Stimulated activated CD8-positive, alpha-beta memory T cell treated with anti-CD3 and anti-CD28 coated beads, Interleukin-4, amount 100 ng/mL, for 24 hours (primary cell): ENCODE data around the gene GLTPD2.

ENCODE experiments used
- DNase-seq: peaks from one replicate; pipeline ENCODE4 v3.0.0-alpha.2; 2020; ENCODE audit warnings: low read depth

Gene GLTPD2

GRCh38 chr17:4771519-4772234 is 17.1 kb upstream of the GLTPD2 start, which contains the start of gene TM4SF5:
Gene TM4SF5, plus strand, starts transcription at chr17:4771886. Its CDS starts 37 bp downstream, at chr17:4771923.
- DNase-seq, result no peak

DNA sequence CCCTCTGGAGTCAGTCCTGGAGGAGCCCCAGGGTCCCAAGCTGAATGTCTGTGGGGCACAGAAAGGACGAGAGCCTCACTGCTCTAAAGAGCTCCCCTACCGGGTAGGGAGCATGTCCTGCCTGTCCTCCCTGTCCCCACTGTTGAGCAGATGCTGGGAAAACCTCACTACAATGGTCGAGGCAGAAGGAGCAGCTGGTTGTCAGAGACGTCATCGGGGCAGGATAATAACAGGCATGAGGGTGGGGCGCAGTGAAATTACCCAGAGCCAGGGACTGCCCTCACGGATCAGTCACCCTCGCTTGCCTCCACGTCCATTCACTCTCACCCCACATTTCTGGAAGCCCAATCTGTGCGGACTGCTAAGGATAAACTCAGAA is 16.5 kb upstream of the GLTPD2 start:
- DNase-seq, result no peak

- DNase-seq, result no peak
Measured at GRCh38 chr17:4777969-4778760, 10.6 kb upstream of the GLTPD2 start.

- DNase-seq, result no peak
Measured at GRCh38 chr17:4780325-4780955, 8.3 kb upstream of the GLTPD2 start.

DNA sequence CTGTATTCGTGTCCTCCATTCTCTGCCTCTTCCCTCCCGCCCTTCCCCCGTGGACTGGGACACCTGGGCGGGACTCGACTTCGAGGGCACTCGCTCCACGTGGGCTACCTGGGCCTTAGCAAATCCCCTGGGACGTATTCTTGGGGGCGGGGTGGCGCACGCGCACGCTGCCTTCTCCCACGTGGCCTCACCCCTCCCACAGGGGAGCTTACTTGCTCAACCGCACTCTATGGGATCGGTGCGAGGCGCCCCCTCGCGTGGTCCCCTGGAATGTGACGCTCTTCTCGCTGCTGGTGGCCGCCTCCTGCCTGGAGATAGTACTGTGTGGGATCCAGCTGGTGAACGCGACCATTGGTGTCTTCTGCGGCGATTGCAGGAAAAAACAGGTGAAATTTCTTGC is 6.1 kb upstream of the GLTPD2 start:
- no peak for DNase-seq

DNA sequence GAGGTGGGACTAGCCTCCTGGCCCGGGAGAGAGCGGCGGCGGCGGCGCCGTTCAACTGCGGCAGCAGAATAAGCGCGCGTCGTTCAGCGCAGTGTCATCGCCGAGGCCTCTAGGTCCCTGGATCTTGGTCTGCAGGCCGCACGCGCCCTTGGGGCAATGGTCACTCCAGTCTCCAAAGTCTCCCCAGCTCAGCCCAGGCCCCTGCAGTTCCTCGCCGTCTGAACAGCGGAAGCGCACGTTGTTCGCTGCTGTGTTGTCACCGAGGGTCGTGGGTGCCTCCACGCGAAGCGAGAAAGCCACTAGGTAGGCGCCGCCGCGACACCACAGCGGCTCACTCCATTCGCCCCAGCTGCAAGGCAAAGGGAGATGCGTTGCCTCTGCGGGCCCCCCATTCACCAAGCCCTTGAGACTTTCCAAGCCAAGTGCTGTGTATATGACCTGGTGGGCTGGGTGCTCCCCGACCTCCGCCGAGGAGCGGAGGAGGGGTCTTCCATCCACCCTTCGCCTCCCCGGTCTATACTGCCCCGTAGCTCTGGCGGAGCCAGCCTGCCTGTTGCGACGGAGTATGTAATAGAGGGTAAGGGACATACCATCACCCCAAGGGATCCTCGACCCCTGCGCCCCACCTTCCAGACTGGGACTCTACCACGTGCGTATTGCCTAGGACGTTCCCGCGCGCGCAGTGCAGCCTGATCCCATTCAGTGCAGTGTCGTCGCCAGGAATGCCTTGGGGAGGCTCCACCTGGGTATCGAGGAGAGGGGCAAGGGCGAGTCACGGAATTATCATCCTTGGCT is 3.3 kb upstream of the GLTPD2 start:
- DNase-seq, result no peak

DNA sequence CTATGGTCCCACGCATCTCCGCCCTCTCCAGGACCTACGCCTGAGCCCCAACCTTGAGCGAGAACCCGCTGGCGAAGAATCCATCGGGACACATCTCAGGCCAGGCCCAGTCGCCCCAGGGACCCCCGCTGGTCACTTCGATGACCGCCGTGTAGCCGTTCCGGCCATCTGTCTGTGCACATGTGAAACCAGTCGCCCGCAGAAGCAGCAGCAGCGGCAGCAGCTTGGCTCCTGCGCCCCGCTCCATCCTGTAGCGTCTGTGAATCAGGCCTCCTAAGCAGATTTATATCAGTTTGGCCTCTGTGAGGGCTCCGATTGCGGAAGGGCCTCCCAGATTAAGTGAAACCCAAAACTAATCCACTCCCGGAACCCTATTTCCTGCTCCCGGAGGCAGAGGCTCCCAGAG is 2.7 kb upstream of the GLTPD2 start, which contains the start of gene VMO1:
TSS of gene VMO1 (minus strand) at position 259 of the 406 bp plus-strand sequence. CDS start at position 247, 12 bp downstream.
- no peak for DNase-seq

DNA sequence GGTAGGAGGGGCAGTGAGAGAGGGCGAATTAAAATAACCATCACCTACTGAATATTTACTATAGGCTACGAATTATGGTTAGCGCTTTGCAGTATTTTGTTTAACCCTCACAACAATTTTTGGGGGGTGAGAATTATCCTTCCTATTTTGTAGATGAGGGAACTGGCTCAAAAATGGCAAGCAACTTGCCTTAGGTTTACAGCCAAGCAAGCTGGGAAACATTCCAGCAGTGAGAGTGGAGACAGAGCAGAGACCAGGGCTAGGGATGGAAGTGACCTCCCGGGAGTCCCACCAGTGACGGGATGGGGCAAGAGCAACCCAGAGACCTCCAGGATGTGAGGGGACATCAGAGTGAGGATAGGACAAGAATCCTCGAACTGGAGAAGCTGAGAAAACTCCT is 2.2 kb upstream of the GLTPD2 start:
- no peak for DNase-seq

DNA sequence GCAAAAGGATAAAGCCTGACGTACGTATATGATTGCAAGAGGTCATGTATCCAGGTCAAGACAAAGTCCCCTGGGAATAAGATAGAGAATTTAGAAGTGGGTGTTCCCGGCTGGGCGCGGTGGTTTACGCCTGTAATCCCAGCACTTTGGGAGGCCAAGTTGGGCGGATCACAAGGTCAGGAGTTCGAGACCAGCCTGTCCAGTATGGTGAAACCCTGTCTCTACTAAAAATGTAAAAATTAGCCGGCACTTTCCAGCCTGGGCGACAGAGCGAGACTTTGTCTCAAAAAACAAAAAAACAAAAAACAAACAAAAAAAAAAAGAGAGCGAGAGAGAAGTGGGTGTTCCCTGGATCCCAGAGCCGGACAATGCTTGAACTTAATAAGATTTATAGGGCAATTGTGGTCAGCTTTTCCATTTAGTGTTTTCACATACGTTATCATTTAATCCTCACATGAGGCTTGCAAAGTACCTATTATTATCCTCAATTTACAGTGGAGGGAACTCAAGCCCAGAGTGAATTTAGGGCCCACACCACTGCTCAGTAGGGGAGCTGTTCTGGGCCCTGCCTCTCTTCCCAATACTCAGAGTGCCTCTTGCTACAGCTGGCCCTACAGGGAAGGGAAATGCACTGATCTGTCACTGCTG is 481 bp upstream of the GLTPD2 start:
- DNase-seq, result no peak

GRCh38 chr17:4789701-4789950 is 862 bp downstream of the GLTPD2 start:
- DNase-seq, result no peak

DNA sequence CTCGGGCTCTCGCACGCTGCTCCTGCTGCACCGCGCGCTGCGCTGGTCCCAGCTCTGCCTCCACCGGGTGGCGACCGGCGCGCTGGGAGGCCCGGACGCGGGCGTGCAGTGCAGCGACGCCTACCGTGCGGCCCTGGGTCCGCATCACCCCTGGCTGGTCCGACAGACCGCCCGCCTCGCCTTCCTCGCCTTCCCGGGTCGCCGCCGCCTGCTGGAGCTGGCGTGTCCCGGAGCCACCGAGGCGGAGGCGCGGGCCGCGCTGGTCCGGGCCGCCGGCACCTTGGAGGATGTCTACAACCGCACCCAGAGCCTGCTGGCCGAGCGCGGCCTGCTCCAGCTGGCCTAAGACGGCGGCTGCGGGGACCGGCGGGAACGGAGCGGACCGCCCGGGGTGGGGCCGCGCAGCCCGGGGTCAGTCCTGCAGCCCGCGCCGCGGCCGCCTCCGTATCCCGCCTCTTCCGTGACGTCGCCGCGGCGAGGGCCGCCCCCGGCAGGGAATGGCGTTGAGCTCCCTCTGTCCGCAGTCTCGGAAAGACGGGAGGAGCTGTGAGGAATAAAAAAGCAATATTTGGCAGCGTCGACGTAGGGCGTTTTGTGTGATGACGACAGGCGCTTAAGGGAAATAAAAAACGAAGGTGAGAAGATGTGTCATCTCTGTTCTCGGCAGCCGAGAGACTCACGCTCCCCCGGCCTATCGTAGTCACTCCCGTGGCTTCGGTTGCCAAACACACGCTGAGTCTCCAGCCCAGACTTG is 1.4 kb downstream of the GLTPD2 start:
- peak; percentile 63 for DNase-seq

GRCh38 chr17:4790705-4791088 is 1.9 kb downstream of the GLTPD2 start:
- DNase-seq, result no peak

GRCh38 chr17:4795168-4795567 is 6.4 kb downstream of the GLTPD2 start:
- no peak for DNase-seq

DNA sequence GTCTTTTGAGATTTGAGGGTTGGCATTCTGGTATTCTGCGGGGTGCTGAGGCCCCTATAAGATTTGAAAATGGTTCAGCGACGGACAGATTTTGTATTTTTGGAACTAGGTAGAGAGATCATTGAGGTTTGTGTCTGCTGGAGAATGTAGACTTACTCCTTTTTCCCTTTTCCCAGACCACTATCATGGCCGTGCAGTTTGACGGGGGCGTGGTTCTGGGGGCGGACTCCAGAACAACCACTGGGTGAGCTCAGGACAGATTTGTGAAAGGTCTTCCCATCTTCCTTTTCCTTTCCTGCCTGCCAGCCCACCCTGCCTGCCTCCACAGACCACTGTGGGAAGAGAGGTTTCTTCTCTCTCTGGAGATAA is 7.8 kb downstream of the GLTPD2 start:
- no peak for DNase-seq

DNA sequence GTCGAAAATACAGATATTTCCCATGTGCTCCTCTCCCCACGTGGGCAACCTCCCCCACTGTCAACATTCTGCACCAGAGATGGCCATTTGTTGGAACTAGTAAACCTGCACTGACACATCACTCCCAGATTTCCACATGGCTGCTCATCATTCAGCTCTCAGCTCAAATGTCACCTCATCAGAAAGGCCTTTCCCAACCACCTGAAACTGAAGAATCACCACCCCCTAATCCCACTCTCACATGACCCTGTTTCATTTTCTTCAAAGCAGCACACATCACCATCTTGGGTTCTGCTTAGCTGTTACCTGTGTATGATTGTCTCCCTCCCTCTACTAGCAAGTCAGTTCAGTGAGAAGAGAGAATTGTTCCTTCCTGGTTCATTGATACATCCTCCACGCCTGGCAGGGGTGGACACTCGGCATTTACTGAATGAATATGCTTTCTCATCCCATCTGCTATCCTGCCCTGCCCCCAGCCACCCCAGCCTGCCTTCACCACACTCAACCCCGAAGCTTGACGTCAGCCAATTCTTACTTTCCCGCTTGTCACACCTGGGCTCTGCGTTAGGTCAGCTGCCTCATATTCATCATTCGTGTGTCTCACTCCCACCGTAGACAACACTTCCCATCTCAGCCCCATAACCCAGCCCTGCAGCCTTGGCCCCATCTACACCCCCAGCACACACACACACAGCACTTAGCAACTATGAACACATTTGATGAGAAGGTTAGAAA is 11.9 kb downstream of the GLTPD2 start:
- no peak for DNase-seq

DNA sequence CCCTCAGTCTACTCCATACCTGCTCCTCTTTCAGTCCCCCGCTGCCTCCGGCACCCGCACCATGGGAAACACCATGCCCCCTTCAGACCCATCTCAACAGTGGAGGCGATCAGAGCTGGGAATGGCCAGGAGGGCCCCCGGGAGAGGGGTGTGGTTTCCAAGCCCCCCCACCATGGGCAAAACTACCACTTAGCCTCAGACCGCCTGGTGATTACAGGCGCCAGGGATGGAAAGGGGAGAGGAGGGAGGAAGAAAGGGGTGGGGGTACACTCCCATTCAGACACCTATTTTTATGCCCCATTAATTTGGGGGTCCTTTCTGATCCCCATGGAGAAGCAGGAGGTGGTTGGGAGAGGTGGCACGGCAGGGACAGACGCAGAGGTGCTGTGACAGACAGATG is 13.5 kb downstream of the GLTPD2 start, which contains the start of gene C17orf114:
TSS of gene C17orf114 (minus strand) at position 101 of the 400 bp plus-strand sequence.
- no peak for DNase-seq

- DNase-seq, result no peak
Measured at GRCh38 chr17:4806456-4806776, 17.7 kb downstream of the GLTPD2 start.

GRCh38 chr17:4806777-4807604 is 18.2 kb downstream of the GLTPD2 start, which contains the start of gene PLD2:
Gene PLD2, plus strand, starts transcription at chr17:4807152. Its CDS starts 621 bp downstream, at chr17:4807773.
- DNase-seq, result peak; percentile 81

GRCh38 chr17:4807605-4808377 is 19.0 kb downstream of the GLTPD2 start:
- no peak for DNase-seq
